Adipocyte (in vitro differentiated cells): Measurements from ENCODE around the gene PSMB2.

ENCODE experiments used
- DNase-seq: peaks from one replicate; pipeline ENCODE4 v3.0.0-alpha.2; 2015; ENCODE audit warnings: low read depth
- H3K27me3 ChIP-seq: replicated peaks from 2 replicates; pipeline ENCODE4 v1.7.0; 2013; ENCODE audit warnings: mild to moderate bottlenecking, low read length, moderate library complexity; ENCODE audit not compliant: control insufficient read depth, insufficient read depth
- H3K36me3 ChIP-seq: 2 replicates; pipeline ENCODE4 v1.7.0; 2013; ENCODE audit warnings: low read length, mild to moderate bottlenecking, moderate library complexity; ENCODE audit not compliant: control insufficient read depth, insufficient read depth, severe bottlenecking
- H3K4me1 ChIP-seq: 2 replicates; pipeline ENCODE4 v1.7.0; 2013; ENCODE audit warnings: mild to moderate bottlenecking, low read length, moderate library complexity; ENCODE audit not compliant: control insufficient read depth, insufficient read depth
- H3K4me3 ChIP-seq: 2 replicates; pipeline ENCODE4 v1.7.0; 2013; ENCODE audit warnings: mild to moderate bottlenecking, low read length, moderate library complexity
- H3K9ac ChIP-seq: 2 replicates; pipeline ENCODE4 v1.7.0; 2013; ENCODE audit warnings: mild to moderate bottlenecking, low read length, moderate library complexity
- H3K9me3 ChIP-seq: 2 replicates; pipeline ENCODE4 v1.7.0; 2013; ENCODE audit warnings: mild to moderate bottlenecking, low read length, moderate library complexity; ENCODE audit not compliant: control insufficient read depth

The PSMB2 gene

GRCh38 chr1:35605867-35606182 lies 35.5 kb downstream of the PSMB2 start:
- DNase-seq = peak; percentile 70
- Histone ChIP-seq H3K36me3 (peaks cover 94% of the 10 kb centered on the region), H3K4me3 (no peak overlapping the region), H3K9ac (no peak overlapping the region), H3K9me3 (no peaks in the 10 kb centered on the region), H3K4me1 (no peaks in the 10 kb centered on the region), H3K27me3 (no peaks in the 10 kb centered on the region)

- peaks cover 95% of the 10 kb centered on the region for H3K36me3 ChIP-seq
- H3K4me3 ChIP-seq = no peak overlapping the region
- no peaks in the 10 kb centered on the region for H3K27me3 ChIP-seq
- no peak overlapping the region for H3K9ac ChIP-seq
- H3K4me1 ChIP-seq = no peaks in the 10 kb centered on the region
- peak; percentile 58 for DNase-seq
- no peaks in the 10 kb centered on the region for H3K9me3 ChIP-seq
Measured at GRCh38 chr1:35605071-35605866, 36.1 kb downstream of the PSMB2 start.

- no peak overlapping the region for H3K4me3 ChIP-seq
- H3K9me3 ChIP-seq = no peaks in the 10 kb centered on the region
- H3K9ac ChIP-seq = no peak overlapping the region
- DNase-seq = no peak
- H3K36me3 ChIP-seq = peaks cover 91% of the 10 kb centered on the region
- H3K27me3 ChIP-seq = no peaks in the 10 kb centered on the region
- H3K4me1 ChIP-seq = no peaks in the 10 kb centered on the region
Measured at GRCh38 chr1:35603941-35604340, 37.4 kb downstream of the PSMB2 start.

GRCh38 chr1:35603468-35603867 lies 37.9 kb downstream of the PSMB2 start:
- no peak overlapping the region for H3K9ac ChIP-seq
- DNase-seq = no peak
- no peaks in the 10 kb centered on the region for H3K4me1 ChIP-seq
- peaks cover 86% of the 10 kb centered on the region for H3K36me3 ChIP-seq
- H3K4me3 ChIP-seq = no peak overlapping the region
- no peaks in the 10 kb centered on the region for H3K9me3 ChIP-seq
- H3K27me3 ChIP-seq = no peaks in the 10 kb centered on the region

- H3K36me3 ChIP-seq = peaks cover 61% of the 10 kb centered on the region
- DNase-seq = no peak
- no peaks in the 10 kb centered on the region for H3K27me3 ChIP-seq
- H3K4me3 ChIP-seq = no peak overlapping the region
- H3K9ac ChIP-seq = no peak overlapping the region
- no peaks in the 10 kb centered on the region for H3K4me1 ChIP-seq
- H3K9me3 ChIP-seq = no peaks in the 10 kb centered on the region
Measured at GRCh38 chr1:35600593-35600992, 40.7 kb downstream of the PSMB2 start.

- H3K4me1 ChIP-seq = no peaks in the 10 kb centered on the region
- H3K9ac ChIP-seq = no peak overlapping the region
- no peaks in the 10 kb centered on the region for H3K9me3 ChIP-seq
- H3K36me3 ChIP-seq = peaks cover 49% of the 10 kb centered on the region
- H3K4me3 ChIP-seq = no peak overlapping the region
- no peak for DNase-seq
- H3K27me3 ChIP-seq = no peaks in the 10 kb centered on the region
Measured at GRCh38 chr1:35599411-35599810, 41.9 kb downstream of the PSMB2 start.

GRCh38 chr1:35598895-35599294 lies 42.4 kb downstream of the PSMB2 start:
- Histone ChIP-seq H3K27me3 (no peaks in the 10 kb centered on the region), H3K9ac (no peak overlapping the region), H3K4me1 (no peaks in the 10 kb centered on the region), H3K9me3 (no peaks in the 10 kb centered on the region), H3K4me3 (no peak overlapping the region), H3K36me3 (peaks cover 44% of the 10 kb centered on the region)
- DNase-seq = no peak

- H3K9ac ChIP-seq = no peak overlapping the region
- no peaks in the 10 kb centered on the region for H3K4me1 ChIP-seq
- no peak overlapping the region for H3K4me3 ChIP-seq
- H3K9me3 ChIP-seq = no peaks in the 10 kb centered on the region
- peaks cover 34% of the 10 kb centered on the region for H3K36me3 ChIP-seq
- H3K27me3 ChIP-seq = no peaks in the 10 kb centered on the region
- no peak for DNase-seq
Measured at GRCh38 chr1:35597870-35598269, 43.5 kb downstream of the PSMB2 start.

GRCh38 chr1:35595684-35596083 lies 45.6 kb downstream of the PSMB2 start:
- DNase-seq = no peak
- H3K9me3 ChIP-seq = no peaks in the 10 kb centered on the region
- H3K27me3 ChIP-seq = no peaks in the 10 kb centered on the region
- no peak overlapping the region for H3K9ac ChIP-seq
- H3K4me3 ChIP-seq = no peak overlapping the region
- peaks cover 17% of the 10 kb centered on the region for H3K36me3 ChIP-seq
- no peaks in the 10 kb centered on the region for H3K4me1 ChIP-seq

- Histone ChIP-seq H3K27me3 (no peaks in the 10 kb centered on the region), H3K4me3 (no peak overlapping the region), H3K4me1 (no peaks in the 10 kb centered on the region), H3K36me3 (peaks cover 4% of the 10 kb centered on the region), H3K9ac (no peak overlapping the region), H3K9me3 (no peaks in the 10 kb centered on the region)
- DNase-seq = no peak
Measured at GRCh38 chr1:35594005-35594760, 47.1 kb downstream of the PSMB2 start.

- no peaks in the 10 kb centered on the region for H3K4me1 ChIP-seq
- H3K9ac ChIP-seq = no peak overlapping the region
- H3K27me3 ChIP-seq = no peaks in the 10 kb centered on the region
- H3K9me3 ChIP-seq = no peaks in the 10 kb centered on the region
- peaks cover 4% of the 10 kb centered on the region for H3K36me3 ChIP-seq
- H3K4me3 ChIP-seq = no peak overlapping the region
- DNase-seq = no peak
Measured at GRCh38 chr1:35592991-35593769, 48.1 kb downstream of the PSMB2 start.
